CD4-positive, alpha-beta T cell (primary cell): Measurements from ENCODE around the gene SLC25A28. TPM values are rescaled to one million over a fixed set of nuclear protein-coding genes. Genes with fewer than 3 reads are reported as not detected.

Source experiments
- ATAC-seq: fragments of 200-7000 bp; cut with Tn5 transposase; one replicate; pipeline ENCODE4 v1.10.0; 2022; ENCODE audit warnings: mild to moderate bottlenecking; ENCODE audit not compliant: poor library complexity
- CTCF ChIA-PET: fragments of 350-600 bp; sonication (Branson Sonifier 250); formaldehyde crosslinking; loops from one replicate; lab custom pipeline; 2021; ENCODE audit warnings: antibody characterized with exemption, inconsistent platforms; lab: Charles Lee
- POLR2A ChIA-PET: fragments of 350-600 bp; sonication (Branson Sonifier 250); formaldehyde crosslinking; loops from one replicate; lab custom pipeline; 2021; ENCODE audit warnings: antibody characterized with exemption, inconsistent platforms; lab: Charles Lee
- DNase-seq, 14 experiments: peaks; one replicate each; pipeline ENCODE4 v3.0.0-alpha.2; 2013 to 2020; ENCODE audit warnings: mixed read lengths in 2 of 14
- H3K27ac ChIP-seq, 2 donors: one replicate each; pipeline versions ENCODE4 v1.5.1 to v1.7.0; 2013; ENCODE audit warnings: low read length in 2 of 2, low read depth in 1 of 2, mild to moderate bottlenecking in 1 of 2
- H3K27me3 ChIP-seq, 2 experiments: 1 replicate in 1 of 2; 2 replicates in 1 of 2; pipeline versions ENCODE4 v1.6.1 to v1.7.0; 2013; ENCODE audit warnings: low read length in 2 of 2, control low read depth in 1 of 2, mild to moderate bottlenecking in 1 of 2, moderate library complexity in 1 of 2; ENCODE audit not compliant: insufficient read depth in 2 of 2, control insufficient read depth in 1 of 2
- H3K36me3 ChIP-seq: one replicate; pipeline ENCODE4 v1.6.1; 2013; ENCODE audit warnings: low read length, control low read depth; ENCODE audit not compliant: insufficient read depth
- H3K4me1 ChIP-seq: one replicate; pipeline ENCODE4 v1.6.1; 2013; ENCODE audit warnings: low read length, control low read depth; ENCODE audit not compliant: insufficient read depth
- H3K4me3 ChIP-seq: one replicate; pipeline ENCODE4 v1.5.1; 2013; ENCODE audit warnings: mild to moderate bottlenecking, low read length, moderate library complexity
- H3K9me3 ChIP-seq, 2 experiments: 1 replicate in 1 of 2; 2 replicates in 1 of 2; pipeline versions ENCODE4 v1.6.1 to v1.7.0; 2013; ENCODE audit warnings: low read length in 2 of 2, mild to moderate bottlenecking in 2 of 2, control low read depth in 1 of 2, moderate library complexity in 1 of 2; ENCODE audit not compliant: control insufficient read depth in 1 of 2, insufficient read depth in 1 of 2
- H3K27ac Mint-ChIP-seq: one replicate; pipeline ENCODE4 v1.8.0; 2020; ENCODE audit warnings: mixed read lengths
- H3K27me3 Mint-ChIP-seq: one replicate; pipeline ENCODE4 v1.8.0; 2021; ENCODE audit warnings: mixed read lengths
- H3K36me3 Mint-ChIP-seq: one replicate; pipeline ENCODE4 v1.8.0; 2021; ENCODE audit warnings: low read depth, mixed read lengths
- H3K4me1 Mint-ChIP-seq: one replicate; pipeline ENCODE4 v1.8.0; 2021; ENCODE audit warnings: low read depth, mixed read lengths
- H3K4me3 Mint-ChIP-seq: one replicate; pipeline ENCODE4 v1.8.0; 2020; ENCODE audit warnings: mild to moderate bottlenecking, mixed read lengths
- H3K9me3 Mint-ChIP-seq: one replicate; pipeline ENCODE4 v1.8.0; 2020; ENCODE audit warnings: mixed read lengths
- CTCF ChIP-seq: fragments of 200-600 bp; IDR thresholded peaks from one replicate; pipeline ENCODE4 v1.8.0; 2022; ENCODE audit warnings: antibody characterized with exemption, mild to moderate bottlenecking
- intact Hi-C, 2 experiments: fragments of 100-400 bp; cut with DNase I in 1 of 2; cut with micrococcal nuclease in 1 of 2; formaldehyde crosslinking; loops; one replicate each; pipeline versions ENCODE4 v1.15.1 to v1.9.0; 2023 to 2025; cut with DNase I, micrococcal nuclease
- total RNA-seq, 174 experiments: library from RNA in 2 of 174; stranded (reverse) in 2 of 174; gene quantifications; one replicate each; pipeline ENCODE4 v1.2.3 and lab custom pipeline; 2021 to 2026

The SLC25A28 gene
- total RNA-seq, 2 experiments from 2014 or later = 112 to 113 TPM

GRCh38 chr10:99621454-99622251 is 1.4 kb upstream of the SLC25A28 start:
- no peaks in the 10 kb centered on the region for H3K27me3 Mint-ChIP-seq
- peak overlapping the region; percentile 93 to 96 for H3K27ac ChIP-seq
- H3K4me3 ChIP-seq = peak overlapping the region; percentile 82
- ChIA-PET POLR2A (interaction anchor here (0.6 to 4.8 kb wide), 3 partner anchors 39 to 111 kb away, joined by 3 to 57 read pairs (median 52); partner anchors contain the start of genes COX15, CUTC and ENTPD7), CTCF (interaction anchor here (1.1 to 1.5 kb wide), 2 partner anchors 9 to 186 kb away, joined by 3 to 7 read pairs; no protein-coding TSS in a partner anchor)
- no peaks in the 10 kb centered on the region for H3K36me3 ChIP-seq
- peak in 1 of 14 experiments; percentile 28 for DNase-seq
- ATAC-seq = no peak
- H3K9me3 ChIP-seq = no peaks in the 10 kb centered on the region
- no peak for TF ChIP-seq CTCF
- H3K4me3 Mint-ChIP-seq = peak overlapping the region; percentile 91
- H3K27ac Mint-ChIP-seq = peak overlapping the region; percentile 91
- peaks cover 14% of the 10 kb centered on the region for H3K36me3 Mint-ChIP-seq
- no peaks in the 10 kb centered on the region for H3K27me3 ChIP-seq
- H3K4me1 ChIP-seq = peaks cover 19% of the 10 kb centered on the region
- H3K9me3 Mint-ChIP-seq = no peaks in the 10 kb centered on the region
- peaks cover 44% of the 10 kb centered on the region for H3K4me1 Mint-ChIP-seq
- intact Hi-C loops = loop anchor here (1.0 to 5.0 kb wide), 6 partner anchors 37 to 566 kb away; partner anchors contain the start of genes COX15 (in 1 of the 2), CUTC (in 1 of the 2), ERLIN1 (in 1 of the 2) and GOT1 (in 1 of the 2)

DNA sequence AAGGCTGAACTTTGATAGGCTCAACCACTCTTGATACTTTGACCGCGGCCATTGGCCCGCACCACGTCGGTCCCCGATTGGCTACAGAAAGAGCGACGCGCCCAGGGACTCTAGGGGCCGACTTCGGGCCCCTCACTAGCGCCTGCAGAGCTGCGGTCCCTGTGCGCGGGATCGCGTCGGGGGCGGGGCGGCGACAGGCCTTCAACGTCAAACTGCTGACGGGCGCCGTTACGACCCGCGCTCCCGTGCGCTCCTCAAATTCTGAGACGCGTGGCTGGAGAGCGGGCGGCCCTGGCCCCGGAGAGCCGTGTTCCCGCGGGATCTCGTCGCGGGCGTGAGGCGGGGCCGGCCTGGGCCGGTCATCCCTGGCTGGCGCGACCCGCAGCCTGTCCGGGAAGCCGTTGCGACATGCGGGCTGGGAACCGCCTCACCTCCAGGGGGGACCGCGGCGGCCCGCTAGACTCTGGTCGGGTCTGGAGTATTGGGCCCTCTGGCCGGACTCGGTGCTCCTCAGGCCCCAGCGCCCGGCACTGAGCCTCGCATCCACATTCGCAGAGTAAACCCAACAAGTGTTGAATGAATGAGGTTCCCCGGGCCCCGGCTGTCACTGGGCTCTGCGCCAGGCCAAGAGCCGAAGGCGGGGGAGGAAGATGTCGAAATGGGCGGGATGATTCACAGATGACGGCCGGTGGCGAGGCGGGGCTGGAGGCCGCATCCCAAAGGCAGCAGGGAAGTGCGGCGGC is 643 bp upstream of the SLC25A28 start:
- H3K4me3 ChIP-seq = peak overlapping the region; percentile 82
- DNase-seq = peak; percentile 68 to 98 (median 83)
- intact Hi-C loops = loop anchor here (1.0 to 5.0 kb wide), 5 partner anchors 37 to 566 kb away; partner anchors contain the start of genes COX15 (in 1 of the 2), CUTC (in 1 of the 2), ERLIN1 (in 1 of the 2) and GOT1 (in 1 of the 2)
- no peaks in the 10 kb centered on the region for H3K9me3 Mint-ChIP-seq
- POLR2A ChIA-PET = interaction anchor here (0.6 to 4.8 kb wide), 12 partner anchors 8 to 1174 kb away, joined by 3 to 57 read pairs (median 5); partner anchors contain the start of genes COX15, CUTC, ENTPD7 and GOT1
- no peaks in the 10 kb centered on the region for H3K27me3 Mint-ChIP-seq
- no peak for TF ChIP-seq CTCF
- H3K4me3 Mint-ChIP-seq = peak overlapping the region; percentile 91
- ATAC-seq = peak; percentile 85
- peaks cover 14% of the 10 kb centered on the region for H3K36me3 Mint-ChIP-seq
- H3K27ac Mint-ChIP-seq = peak overlapping the region; percentile 91
- CTCF ChIA-PET = interaction anchor here (1.4 to 1.5 kb wide), 2 partner anchors 8 to 38 kb away, joined by 3 to 7 read pairs; partner anchors contain the start of gene ENTPD7
- peaks cover 52% of the 10 kb centered on the region for H3K4me1 Mint-ChIP-seq
- H3K36me3 ChIP-seq = no peaks in the 10 kb centered on the region
- peaks cover 19% of the 10 kb centered on the region for H3K4me1 ChIP-seq
- peak overlapping the region; percentile 93 to 96 for H3K27ac ChIP-seq
- no peaks in the 10 kb centered on the region for H3K9me3 ChIP-seq
- H3K27me3 ChIP-seq = no peaks in the 10 kb centered on the region
